CD4-positive, alpha-beta T cell (primary cell): ENCODE results near the gene GNAO1. TPM values are rescaled to one million over a fixed set of nuclear protein-coding genes. Genes with fewer than 3 reads are reported as not detected.

Source experiments
- ATAC-seq: fragments of 200-7000 bp; cut with Tn5 transposase; one replicate; pipeline ENCODE4 v1.10.0; 2022; ENCODE audit warnings: mild to moderate bottlenecking; ENCODE audit not compliant: poor library complexity
- CTCF ChIA-PET: fragments of 350-600 bp; sonication (Branson Sonifier 250); formaldehyde crosslinking; loops from one replicate; lab custom pipeline; 2021; ENCODE audit warnings: antibody characterized with exemption, inconsistent platforms; lab: Charles Lee
- POLR2A ChIA-PET: fragments of 350-600 bp; sonication (Branson Sonifier 250); formaldehyde crosslinking; loops from one replicate; lab custom pipeline; 2021; ENCODE audit warnings: antibody characterized with exemption, inconsistent platforms; lab: Charles Lee
- DNase-seq, 14 experiments: peaks; one replicate each; pipeline ENCODE4 v3.0.0-alpha.2; 2013 to 2020; ENCODE audit warnings: mixed read lengths in 2 of 14
- H3K27ac ChIP-seq, 2 donors: one replicate each; pipeline versions ENCODE4 v1.5.1 to v1.7.0; 2013; ENCODE audit warnings: low read length in 2 of 2, low read depth in 1 of 2, mild to moderate bottlenecking in 1 of 2
- H3K27me3 ChIP-seq, 2 experiments: 1 replicate in 1 of 2; 2 replicates in 1 of 2; pipeline versions ENCODE4 v1.6.1 to v1.7.0; 2013; ENCODE audit warnings: low read length in 2 of 2, control low read depth in 1 of 2, mild to moderate bottlenecking in 1 of 2, moderate library complexity in 1 of 2; ENCODE audit not compliant: insufficient read depth in 2 of 2, control insufficient read depth in 1 of 2
- H3K36me3 ChIP-seq: one replicate; pipeline ENCODE4 v1.6.1; 2013; ENCODE audit warnings: low read length, control low read depth; ENCODE audit not compliant: insufficient read depth
- H3K4me1 ChIP-seq: one replicate; pipeline ENCODE4 v1.6.1; 2013; ENCODE audit warnings: low read length, control low read depth; ENCODE audit not compliant: insufficient read depth
- H3K4me3 ChIP-seq: one replicate; pipeline ENCODE4 v1.5.1; 2013; ENCODE audit warnings: mild to moderate bottlenecking, low read length, moderate library complexity
- H3K9me3 ChIP-seq, 2 experiments: 1 replicate in 1 of 2; 2 replicates in 1 of 2; pipeline versions ENCODE4 v1.6.1 to v1.7.0; 2013; ENCODE audit warnings: low read length in 2 of 2, mild to moderate bottlenecking in 2 of 2, control low read depth in 1 of 2, moderate library complexity in 1 of 2; ENCODE audit not compliant: control insufficient read depth in 1 of 2, insufficient read depth in 1 of 2
- H3K27ac Mint-ChIP-seq: one replicate; pipeline ENCODE4 v1.8.0; 2020; ENCODE audit warnings: mixed read lengths
- H3K27me3 Mint-ChIP-seq: one replicate; pipeline ENCODE4 v1.8.0; 2021; ENCODE audit warnings: mixed read lengths
- H3K36me3 Mint-ChIP-seq: one replicate; pipeline ENCODE4 v1.8.0; 2021; ENCODE audit warnings: low read depth, mixed read lengths
- H3K4me1 Mint-ChIP-seq: one replicate; pipeline ENCODE4 v1.8.0; 2021; ENCODE audit warnings: low read depth, mixed read lengths
- H3K4me3 Mint-ChIP-seq: one replicate; pipeline ENCODE4 v1.8.0; 2020; ENCODE audit warnings: mild to moderate bottlenecking, mixed read lengths
- H3K9me3 Mint-ChIP-seq: one replicate; pipeline ENCODE4 v1.8.0; 2020; ENCODE audit warnings: mixed read lengths
- CTCF ChIP-seq: fragments of 200-600 bp; IDR thresholded peaks from one replicate; pipeline ENCODE4 v1.8.0; 2022; ENCODE audit warnings: antibody characterized with exemption, mild to moderate bottlenecking
- intact Hi-C, 2 experiments: fragments of 100-400 bp; cut with DNase I in 1 of 2; cut with micrococcal nuclease in 1 of 2; formaldehyde crosslinking; loops; one replicate each; pipeline versions ENCODE4 v1.15.1 to v1.9.0; 2023 to 2025; cut with DNase I, micrococcal nuclease
- total RNA-seq, 174 experiments: library from RNA in 2 of 174; stranded (reverse) in 2 of 174; gene quantifications; one replicate each; pipeline ENCODE4 v1.2.3 and lab custom pipeline; 2021 to 2026

The GNAO1 gene
- total RNA-seq, 2 experiments from 2014 or later, result 7.3 to 7.9 TPM

GRCh38 chr16:56238188-56238587 is 46.9 kb downstream of the GNAO1 start:
- no peak for DNase-seq
- H3K4me3 ChIP-seq, result no peak overlapping the region
- no peaks in the 10 kb centered on the region for H3K36me3 Mint-ChIP-seq
- no peak overlapping the region for H3K27ac Mint-ChIP-seq
- no peak for TF ChIP-seq CTCF
- ChIA-PET POLR2A (no interaction called here), CTCF (no interaction called here)
- intact Hi-C loops, result no loop called here
- H3K4me3 Mint-ChIP-seq, result no peak overlapping the region
- no peaks in the 10 kb centered on the region for H3K27me3 Mint-ChIP-seq
- H3K27ac ChIP-seq, result no peak overlapping the region
- H3K9me3 Mint-ChIP-seq, result no peaks in the 10 kb centered on the region
- no peaks in the 10 kb centered on the region for H3K36me3 ChIP-seq
- no peaks in the 10 kb centered on the region for H3K27me3 ChIP-seq
- no peaks in the 10 kb centered on the region for H3K4me1 Mint-ChIP-seq
- ATAC-seq, result no peak
- H3K4me1 ChIP-seq, result no peaks in the 10 kb centered on the region
- no peaks in the 10 kb centered on the region for H3K9me3 ChIP-seq

- Mint-ChIP-seq H3K4me1 (no peaks in the 10 kb centered on the region), H3K27ac (no peak overlapping the region), H3K9me3 (no peaks in the 10 kb centered on the region), H3K27me3 (no peaks in the 10 kb centered on the region), H3K36me3 (no peaks in the 10 kb centered on the region), H3K4me3 (no peak overlapping the region)
- no peaks in the 10 kb centered on the region for H3K4me1 ChIP-seq
- no peak for DNase-seq
- H3K36me3 ChIP-seq, result no peaks in the 10 kb centered on the region
- ChIA-PET CTCF (no interaction called here), POLR2A (no interaction called here)
- TF ChIP-seq CTCF, result no peak
- ATAC-seq, result no peak
- intact Hi-C loops, result no loop called here
- H3K4me3 ChIP-seq, result no peak overlapping the region
- no peak overlapping the region for H3K27ac ChIP-seq
- H3K9me3 ChIP-seq, result no peaks in the 10 kb centered on the region
- H3K27me3 ChIP-seq, result no peaks in the 10 kb centered on the region
These were observed 50.3 kb downstream of the GNAO1 start for GRCh38 chr16:56241596-56241995.

- no peak for DNase-seq
- no peaks in the 10 kb centered on the region for H3K27me3 Mint-ChIP-seq
- H3K4me3 ChIP-seq, result no peak overlapping the region
- POLR2A ChIA-PET, result no interaction called here
- intact Hi-C loops, result no loop called here
- TF ChIP-seq CTCF, result no peak
- no peaks in the 10 kb centered on the region for H3K9me3 Mint-ChIP-seq
- H3K36me3 ChIP-seq, result no peaks in the 10 kb centered on the region
- H3K27me3 ChIP-seq, result no peaks in the 10 kb centered on the region
- no peak for ATAC-seq
- CTCF ChIA-PET, result no interaction called here
- H3K4me3 Mint-ChIP-seq, result no peak overlapping the region
- H3K36me3 Mint-ChIP-seq, result no peaks in the 10 kb centered on the region
- H3K27ac ChIP-seq, result no peak overlapping the region
- no peaks in the 10 kb centered on the region for H3K4me1 Mint-ChIP-seq
- no peaks in the 10 kb centered on the region for H3K4me1 ChIP-seq
- H3K9me3 ChIP-seq, result no peaks in the 10 kb centered on the region
- no peak overlapping the region for H3K27ac Mint-ChIP-seq
These were observed 51.5 kb downstream of the GNAO1 start for GRCh38 chr16:56242740-56243139.
